Subcutaneous adipose tissue (tissue), 4 donors: ENCODE data around the gene KLHDC10. TPM values are rescaled to one million over a fixed set of nuclear protein-coding genes. Genes with fewer than 3 reads are reported as not detected.

ENCODE experiments used
- total RNA-seq, 4 donors: library from RNA; depleted of rRNA; stranded (reverse); fragments of >200 nt; gene quantifications; one replicate each; pipeline ENCODE4 v1.1.0, GENCODE V29; 2016
- TF ChIP-seq, protein P1 (sequence below): fragments of 450-650 bp; IDR thresholded peaks from one replicate; pipeline ENCODE4 v1.5.1; 2016; ENCODE audit warnings: low read depth, mild to moderate bottlenecking, control low read depth, antibody characterized with exemption, moderate library complexity

KLHDC10 gene
- total RNA-seq, 4 donors from 2014 or later, result 18.9 to 29.3 (median 25.1) TPM

DNA sequence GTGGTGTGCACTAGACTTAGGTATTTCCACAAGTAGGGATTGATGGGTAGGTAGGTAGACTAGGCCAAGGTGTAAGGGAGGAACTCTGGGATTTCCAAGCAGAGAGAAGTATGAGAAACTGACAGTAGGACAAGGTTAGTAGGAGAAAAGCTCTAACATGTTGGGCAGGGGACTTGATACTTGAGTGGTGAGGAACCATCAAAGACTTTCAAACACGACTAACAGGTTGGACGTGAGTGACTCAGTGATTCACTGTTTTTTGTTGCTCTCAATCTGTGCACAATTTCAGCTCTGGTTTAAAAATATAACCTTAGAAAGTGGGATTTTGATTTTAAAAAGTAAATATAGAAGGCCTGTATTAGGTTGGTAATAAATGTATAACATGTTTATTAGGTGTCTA is 44.4 kb downstream of the KLHDC10 start:
- TF ChIP-seq, protein P1, sequence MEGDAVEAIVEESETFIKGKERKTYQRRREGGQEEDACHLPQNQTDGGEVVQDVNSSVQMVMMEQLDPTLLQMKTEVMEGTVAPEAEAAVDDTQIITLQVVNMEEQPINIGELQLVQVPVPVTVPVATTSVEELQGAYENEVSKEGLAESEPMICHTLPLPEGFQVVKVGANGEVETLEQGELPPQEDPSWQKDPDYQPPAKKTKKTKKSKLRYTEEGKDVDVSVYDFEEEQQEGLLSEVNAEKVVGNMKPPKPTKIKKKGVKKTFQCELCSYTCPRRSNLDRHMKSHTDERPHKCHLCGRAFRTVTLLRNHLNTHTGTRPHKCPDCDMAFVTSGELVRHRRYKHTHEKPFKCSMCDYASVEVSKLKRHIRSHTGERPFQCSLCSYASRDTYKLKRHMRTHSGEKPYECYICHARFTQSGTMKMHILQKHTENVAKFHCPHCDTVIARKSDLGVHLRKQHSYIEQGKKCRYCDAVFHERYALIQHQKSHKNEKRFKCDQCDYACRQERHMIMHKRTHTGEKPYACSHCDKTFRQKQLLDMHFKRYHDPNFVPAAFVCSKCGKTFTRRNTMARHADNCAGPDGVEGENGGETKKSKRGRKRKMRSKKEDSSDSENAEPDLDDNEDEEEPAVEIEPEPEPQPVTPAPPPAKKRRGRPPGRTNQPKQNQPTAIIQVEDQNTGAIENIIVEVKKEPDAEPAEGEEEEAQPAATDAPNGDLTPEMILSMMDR, result no peak

DNA sequence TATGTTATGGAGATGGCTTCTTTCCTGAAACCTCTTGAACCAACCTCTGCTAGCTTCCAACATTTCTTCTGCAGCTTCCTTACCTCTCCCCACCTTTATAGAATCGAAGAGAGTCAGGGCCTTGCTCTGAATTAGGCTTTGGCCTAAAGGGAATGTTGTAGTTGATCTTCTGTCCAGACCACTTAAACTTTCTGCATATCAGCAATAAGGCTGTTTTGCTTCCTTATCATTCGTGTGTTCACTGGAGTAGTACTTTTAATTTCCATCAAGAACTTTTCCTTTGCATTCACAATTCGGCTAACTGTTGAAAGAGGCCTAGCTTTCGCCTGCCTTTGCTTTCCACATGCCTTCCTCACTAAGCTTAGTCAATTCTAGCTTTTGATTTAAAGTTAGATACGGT is 48.0 kb downstream of the KLHDC10 start:
- TF ChIP-seq, protein P1, result no peak

DNA sequence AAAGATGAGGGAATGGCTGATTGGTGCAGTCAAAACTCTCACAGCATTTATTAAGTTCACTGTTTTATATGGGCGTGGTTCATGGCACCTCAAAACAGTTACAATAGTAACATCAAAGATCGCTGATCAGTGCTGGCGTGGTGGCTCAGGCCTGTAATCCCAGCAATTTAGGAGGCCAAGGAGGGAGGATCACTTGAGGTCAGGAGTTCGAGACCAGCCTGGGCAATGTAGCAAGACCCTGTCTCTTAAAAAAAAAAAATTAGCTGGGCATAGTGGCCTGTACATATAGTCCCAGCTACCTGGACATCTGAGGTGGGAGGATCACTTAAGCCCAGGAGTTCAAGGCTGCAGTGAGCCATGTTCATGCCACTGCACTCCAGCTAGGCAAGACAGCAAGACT is 48.5 kb downstream of the KLHDC10 start:
- TF ChIP-seq, protein P1, result no peak

DNA sequence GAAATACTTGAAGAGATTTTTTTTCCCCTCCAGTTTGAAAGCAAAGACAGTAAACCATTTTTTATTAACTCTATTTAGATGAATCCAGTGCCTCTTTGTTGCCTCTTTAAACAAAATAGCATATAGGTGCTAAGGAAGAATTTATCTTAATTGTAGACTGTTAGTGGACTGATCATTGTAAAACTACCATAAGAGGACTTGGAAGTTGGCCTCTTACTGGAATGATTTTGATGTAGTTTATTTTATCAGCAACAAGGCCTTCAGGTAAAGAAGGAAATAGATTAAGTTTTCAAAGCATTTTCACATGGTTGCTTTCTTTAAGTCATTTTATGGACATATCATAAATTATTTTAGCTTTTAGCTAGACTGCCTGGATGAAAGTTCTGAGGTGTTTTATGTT is 53.2 kb downstream of the KLHDC10 start:
- TF ChIP-seq, protein P1, result no peak

DNA sequence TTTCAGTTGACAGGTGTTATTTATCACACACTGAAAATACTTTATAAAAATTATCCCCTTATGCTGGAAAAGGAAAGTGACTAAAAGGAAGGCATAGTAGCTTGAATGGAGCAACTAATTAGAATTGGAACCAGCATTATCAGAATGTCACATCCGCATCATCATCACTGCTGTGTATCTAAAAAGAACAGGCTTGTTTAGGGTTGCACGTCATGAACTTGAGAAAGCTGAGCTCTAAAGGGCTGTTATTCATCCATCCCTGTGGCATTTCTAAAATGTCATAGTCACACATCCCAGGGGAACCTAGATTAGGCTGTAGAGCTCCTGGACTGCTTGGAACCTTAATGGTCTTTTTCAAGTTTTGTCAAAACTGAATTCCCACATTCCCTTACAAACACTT is 54.4 kb downstream of the KLHDC10 start:
- TF ChIP-seq, protein P1, result no peak

DNA sequence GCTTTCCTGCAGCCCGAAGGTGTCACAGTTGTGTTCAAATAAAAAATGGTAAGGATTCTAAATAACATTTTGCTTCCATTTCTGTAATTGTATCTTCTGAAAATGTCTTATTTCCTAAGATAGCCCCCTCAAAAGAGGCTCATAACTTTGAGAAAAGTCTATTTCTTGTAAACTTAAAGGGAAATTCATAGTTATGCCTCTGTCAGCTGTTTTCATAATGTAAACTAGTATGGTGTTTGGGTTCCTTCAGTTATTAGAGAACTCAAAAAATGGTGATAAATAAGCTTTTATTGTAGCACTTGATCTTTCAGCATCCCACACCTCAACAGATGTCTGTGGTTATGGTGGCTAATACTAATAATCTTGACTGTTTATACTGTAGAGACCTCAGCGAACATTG is 57.1 kb downstream of the KLHDC10 start:
- TF ChIP-seq, protein P1, result no peak

DNA sequence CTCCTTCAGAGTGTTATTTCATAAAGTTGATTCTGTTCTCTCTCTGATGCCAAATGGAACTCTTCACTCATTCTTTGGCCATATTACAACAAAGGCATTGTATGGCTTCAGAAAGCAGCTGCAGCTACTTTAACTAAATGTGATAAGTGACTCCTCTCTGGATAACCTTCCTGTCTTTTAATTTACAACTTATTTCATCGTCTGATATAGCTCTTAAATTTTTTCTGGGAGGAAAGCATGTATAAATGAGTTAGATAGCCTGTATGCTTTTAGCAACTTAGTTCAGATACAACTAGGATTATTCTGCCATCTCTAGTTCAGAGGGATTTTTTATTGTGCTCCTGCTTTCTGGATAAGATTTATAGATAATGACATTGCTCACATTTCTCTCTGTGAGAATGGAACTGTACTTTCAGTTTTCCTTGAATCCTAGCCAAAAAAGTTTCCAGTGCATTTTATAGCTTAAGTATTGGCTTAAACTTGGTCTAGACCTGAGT is 57.5 kb downstream of the KLHDC10 start:
- TF ChIP-seq, protein P1, result no peak
